ENCODE results near the gene PPP1R3F.

DNA sequence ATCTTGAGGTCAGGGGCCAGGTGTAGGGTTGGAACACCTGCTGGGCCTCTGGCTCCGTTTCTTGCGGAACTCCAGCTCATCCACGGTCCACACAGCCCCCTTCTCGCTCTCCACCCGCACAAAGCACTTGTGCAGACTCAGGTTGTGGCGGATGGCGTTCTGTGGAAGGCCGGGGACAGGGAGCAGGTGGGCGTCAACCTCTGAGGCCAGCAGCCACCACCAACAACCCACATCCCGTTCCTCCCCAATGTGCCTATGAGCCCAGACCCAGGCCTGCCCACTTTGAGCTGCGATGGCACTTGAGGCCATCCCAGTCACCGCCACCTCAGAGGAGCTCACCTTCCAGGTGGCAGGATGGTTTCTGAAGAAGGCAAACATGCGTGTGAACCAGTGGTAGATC, 18.3 kb upstream of the PPP1R3F start:
- TF ChIP-seq, protein P1, sequence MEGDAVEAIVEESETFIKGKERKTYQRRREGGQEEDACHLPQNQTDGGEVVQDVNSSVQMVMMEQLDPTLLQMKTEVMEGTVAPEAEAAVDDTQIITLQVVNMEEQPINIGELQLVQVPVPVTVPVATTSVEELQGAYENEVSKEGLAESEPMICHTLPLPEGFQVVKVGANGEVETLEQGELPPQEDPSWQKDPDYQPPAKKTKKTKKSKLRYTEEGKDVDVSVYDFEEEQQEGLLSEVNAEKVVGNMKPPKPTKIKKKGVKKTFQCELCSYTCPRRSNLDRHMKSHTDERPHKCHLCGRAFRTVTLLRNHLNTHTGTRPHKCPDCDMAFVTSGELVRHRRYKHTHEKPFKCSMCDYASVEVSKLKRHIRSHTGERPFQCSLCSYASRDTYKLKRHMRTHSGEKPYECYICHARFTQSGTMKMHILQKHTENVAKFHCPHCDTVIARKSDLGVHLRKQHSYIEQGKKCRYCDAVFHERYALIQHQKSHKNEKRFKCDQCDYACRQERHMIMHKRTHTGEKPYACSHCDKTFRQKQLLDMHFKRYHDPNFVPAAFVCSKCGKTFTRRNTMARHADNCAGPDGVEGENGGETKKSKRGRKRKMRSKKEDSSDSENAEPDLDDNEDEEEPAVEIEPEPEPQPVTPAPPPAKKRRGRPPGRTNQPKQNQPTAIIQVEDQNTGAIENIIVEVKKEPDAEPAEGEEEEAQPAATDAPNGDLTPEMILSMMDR (IDR thresholded peaks at IDR 0.05), result no peak
- no peak for TF ChIP-seq POLR2A (IDR thresholded peaks at IDR 0.05)

Measured in body of pancreas (tissue), 4 donors.